HG03558 (cell line): Measurements from ENCODE around the gene ATP2A2.
"Not testable (repeated sequence)": the region's sequence is repeated elsewhere in the genome, so short reads cannot be mapped to it uniquely, and the experiment has no call there.

Experiments used
- ATAC-seq: cut with Tn5 transposase; IDR thresholded peaks from one replicate; pipeline ENCODE4 v1.9.1; 2021; ENCODE audit warnings: moderate number of reproducible peaks; ENCODE audit not compliant: unreplicated experiment; ENCODE audit errors: extremely low read depth

The ATP2A2 gene

DNA sequence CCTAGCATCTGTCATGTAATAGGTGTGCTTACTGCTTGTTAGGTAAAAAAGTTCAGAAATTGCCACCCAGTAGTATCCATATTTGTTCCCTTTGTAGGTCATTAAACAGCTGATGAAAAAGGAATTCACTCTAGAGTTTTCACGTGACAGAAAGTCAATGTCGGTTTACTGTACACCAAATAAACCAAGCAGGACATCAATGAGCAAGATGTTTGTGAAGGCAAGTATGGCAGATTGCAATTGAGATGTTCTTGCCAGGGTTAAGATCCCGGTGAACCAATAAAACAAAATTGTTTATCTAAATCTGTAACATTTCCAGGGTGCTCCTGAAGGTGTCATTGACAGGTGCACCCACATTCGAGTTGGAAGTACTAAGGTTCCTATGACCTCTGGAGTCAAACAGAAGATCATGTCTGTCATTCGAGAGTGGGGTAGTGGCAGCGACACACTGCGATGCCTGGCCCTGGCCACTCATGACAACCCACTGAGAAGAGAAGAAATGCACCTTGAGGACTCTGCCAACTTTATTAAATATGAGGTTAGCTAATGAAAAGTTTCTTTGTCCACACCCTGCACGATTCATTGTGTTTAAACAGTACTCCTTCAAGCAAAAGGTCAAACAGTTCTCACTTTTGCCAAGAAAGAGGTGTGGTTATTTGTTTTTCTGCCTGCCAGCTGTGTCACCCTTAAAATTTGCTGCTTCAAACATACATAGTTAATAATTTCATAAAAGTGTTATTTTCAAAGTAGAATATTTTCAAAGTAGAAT is 58.3 kb downstream of the ATP2A2 start:
- ATAC-seq: no peak

GRCh38 chr12:110340261-110340660 is 59.2 kb downstream of the ATP2A2 start:
- ATAC-seq: not testable (repeated sequence)

GRCh38 chr12:110340706-110341105 is 59.7 kb downstream of the ATP2A2 start:
- ATAC-seq: no peak

DNA sequence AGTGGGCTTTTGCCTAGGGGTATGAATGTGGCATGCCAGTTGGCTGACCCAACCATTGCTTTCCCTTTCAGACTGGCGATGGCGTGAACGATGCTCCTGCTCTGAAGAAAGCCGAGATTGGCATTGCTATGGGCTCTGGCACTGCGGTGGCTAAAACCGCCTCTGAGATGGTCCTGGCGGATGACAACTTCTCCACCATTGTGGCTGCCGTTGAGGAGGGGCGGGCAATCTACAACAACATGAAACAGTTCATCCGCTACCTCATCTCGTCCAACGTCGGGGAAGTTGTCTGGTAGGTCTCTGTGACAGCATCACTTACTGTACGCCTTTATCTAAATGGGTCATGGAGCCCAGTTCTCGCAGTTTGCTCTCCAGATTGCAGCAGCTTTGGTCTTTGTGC is 61.1 kb downstream of the ATP2A2 start:
- no peak for ATAC-seq

DNA sequence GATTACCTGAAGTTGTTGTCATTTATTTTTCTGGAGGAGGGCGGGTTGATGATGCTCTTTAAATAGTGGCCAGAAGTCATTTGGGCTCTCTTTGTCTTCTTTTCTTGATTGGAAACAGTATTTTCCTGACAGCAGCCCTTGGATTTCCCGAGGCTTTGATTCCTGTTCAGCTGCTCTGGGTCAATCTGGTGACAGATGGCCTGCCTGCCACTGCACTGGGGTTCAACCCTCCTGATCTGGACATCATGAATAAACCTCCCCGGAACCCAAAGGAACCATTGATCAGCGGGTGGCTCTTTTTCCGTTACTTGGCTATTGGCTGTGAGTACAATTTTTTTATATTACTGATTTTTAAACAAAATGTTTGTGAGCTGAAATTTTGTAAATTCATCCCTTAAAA is 62.1 kb downstream of the ATP2A2 start:
- no peak for ATAC-seq

GRCh38 chr12:110343736-110344555 is 62.9 kb downstream of the ATP2A2 start:
- no peak for ATAC-seq

- ATAC-seq: no peak
These were observed 63.6 kb downstream of the ATP2A2 start for GRCh38 chr12:110344657-110345056.

- no peak for ATAC-seq
These were observed 64.2 kb downstream of the ATP2A2 start for GRCh38 chr12:110345176-110345661.

DNA sequence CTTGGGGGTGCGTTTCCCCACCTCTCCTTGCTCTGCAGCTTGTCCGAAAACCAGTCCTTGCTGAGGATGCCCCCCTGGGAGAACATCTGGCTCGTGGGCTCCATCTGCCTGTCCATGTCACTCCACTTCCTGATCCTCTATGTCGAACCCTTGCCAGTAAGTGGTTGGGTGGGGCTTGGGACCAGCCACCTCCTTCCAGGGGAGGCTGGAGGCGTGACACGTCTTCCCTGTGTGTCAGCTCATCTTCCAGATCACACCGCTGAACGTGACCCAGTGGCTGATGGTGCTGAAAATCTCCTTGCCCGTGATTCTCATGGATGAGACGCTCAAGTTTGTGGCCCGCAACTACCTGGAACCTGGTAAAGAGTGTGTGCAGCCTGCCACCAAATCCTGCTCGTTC is 64.9 kb downstream of the ATP2A2 start:
- no peak for ATAC-seq

DNA sequence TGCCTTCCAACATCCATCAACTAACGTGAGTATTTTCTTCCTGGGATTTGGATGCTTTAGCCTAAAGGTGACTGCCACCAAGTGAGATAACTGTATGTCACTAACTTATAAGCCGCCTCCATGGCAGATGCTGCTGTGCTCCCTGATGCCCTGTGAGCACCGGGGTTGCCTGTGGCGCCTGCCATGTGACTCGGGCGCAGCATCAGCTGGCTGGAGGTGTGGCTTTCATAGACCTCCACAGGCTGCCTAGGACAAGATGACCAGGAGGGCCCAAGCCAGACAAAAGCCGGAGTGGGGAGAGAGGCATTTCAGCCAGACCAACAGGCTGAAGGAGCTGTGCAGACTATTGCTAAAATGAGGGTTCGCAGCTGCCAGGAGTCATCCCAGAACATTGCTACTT is 66.7 kb downstream of the ATP2A2 start:
- no peak for ATAC-seq

- ATAC-seq: no peak
These were observed 67.5 kb downstream of the ATP2A2 start for GRCh38 chr12:110348431-110349059.

- ATAC-seq: no peak
These were observed 68.0 kb downstream of the ATP2A2 start for GRCh38 chr12:110349096-110349495.

GRCh38 chr12:110349514-110350151 is 68.6 kb downstream of the ATP2A2 start:
- ATAC-seq: no peak

- ATAC-seq: no peak
These were observed 70.1 kb downstream of the ATP2A2 start for GRCh38 chr12:110351119-110351518.

DNA sequence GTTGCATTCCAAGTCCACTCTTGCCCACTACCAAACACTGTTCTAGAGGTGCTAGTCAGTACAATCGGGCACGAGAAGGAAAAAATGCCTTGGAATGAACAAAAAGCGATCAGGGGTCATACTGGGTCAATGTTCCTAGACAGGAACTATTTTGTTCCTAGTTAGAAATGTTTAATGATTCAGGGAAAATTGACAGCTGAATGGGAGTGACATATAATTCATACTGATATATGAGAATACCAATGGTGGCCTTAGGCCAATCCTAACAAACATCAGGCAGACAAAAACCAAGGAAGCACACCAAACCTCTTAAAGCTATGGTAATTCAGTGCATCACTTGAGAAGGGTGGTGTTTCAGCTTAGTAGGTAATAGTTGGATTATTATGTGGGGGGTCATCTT is 71.4 kb downstream of the ATP2A2 start:
- no peak for ATAC-seq

- ATAC-seq: no peak
These were observed 72.3 kb downstream of the ATP2A2 start for GRCh38 chr12:110353211-110353965.

DNA sequence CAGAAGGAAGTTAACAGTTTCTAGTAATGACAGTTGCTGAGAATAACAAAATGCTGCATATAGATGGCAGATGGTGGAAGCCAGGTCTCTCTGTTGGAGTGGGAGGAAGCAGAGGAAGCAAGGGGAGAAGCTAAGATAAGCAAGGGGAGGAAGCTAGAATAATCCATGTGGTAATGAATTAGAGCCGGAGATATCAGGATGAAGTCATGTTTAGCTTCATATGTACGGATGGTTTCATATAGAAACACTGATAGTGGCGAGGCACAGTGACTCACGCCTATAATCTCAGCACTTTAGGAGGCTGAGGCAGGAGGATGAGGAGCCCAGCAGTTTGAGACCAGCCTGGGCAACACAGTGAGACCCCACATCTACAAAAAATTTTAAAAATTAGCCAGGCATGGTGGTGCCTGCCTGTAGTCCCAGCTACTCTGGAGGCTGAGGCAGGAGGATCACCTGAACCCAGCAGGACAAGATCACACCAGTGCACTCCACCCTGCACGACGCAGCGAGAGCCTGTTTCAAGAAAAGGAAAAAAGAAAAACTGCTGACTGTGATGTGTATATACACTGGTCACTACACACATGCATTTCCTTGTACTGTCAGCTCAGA is 73.2 kb downstream of the ATP2A2 start:
- no peak for ATAC-seq

GRCh38 chr12:110355073-110355472 is 74.0 kb downstream of the ATP2A2 start:
- no peak for ATAC-seq

DNA sequence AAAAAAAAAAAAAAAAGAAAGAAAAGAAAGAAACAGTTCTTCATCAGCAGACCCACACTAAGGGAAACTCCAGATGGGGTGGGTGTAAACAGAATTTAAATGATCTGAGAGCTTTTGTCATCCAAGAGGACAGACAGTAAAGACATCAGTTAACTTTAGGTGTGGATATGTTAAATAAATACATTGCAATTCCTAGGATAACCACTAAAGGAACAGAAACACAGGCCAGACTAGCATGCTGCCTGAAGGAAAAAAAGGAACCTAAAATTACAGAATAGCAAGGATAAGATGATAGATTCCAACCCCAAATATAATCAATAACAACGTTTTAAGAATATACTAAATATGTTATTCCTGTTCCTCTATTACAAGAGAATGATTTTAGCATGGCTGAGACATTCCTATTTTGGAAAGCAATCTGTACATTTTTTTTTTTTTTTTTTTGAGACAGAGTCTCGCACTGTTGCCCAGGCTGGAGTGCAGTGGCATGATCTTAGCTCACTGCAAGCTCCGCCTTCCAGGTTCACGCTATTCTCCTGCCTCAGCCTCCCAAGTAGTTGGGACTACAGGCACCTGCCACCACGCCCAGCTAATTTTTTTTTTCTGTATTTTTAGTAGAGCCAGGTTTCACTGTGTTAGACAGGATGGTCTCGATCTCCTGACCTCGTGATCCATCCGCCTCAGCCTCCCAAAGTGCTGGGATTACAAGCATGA is 77.5 kb downstream of the ATP2A2 start:
- not testable (repeated sequence) for ATAC-seq
